ENCODE measurements around the gene ABCA8.

The ABCA8 gene

DNA sequence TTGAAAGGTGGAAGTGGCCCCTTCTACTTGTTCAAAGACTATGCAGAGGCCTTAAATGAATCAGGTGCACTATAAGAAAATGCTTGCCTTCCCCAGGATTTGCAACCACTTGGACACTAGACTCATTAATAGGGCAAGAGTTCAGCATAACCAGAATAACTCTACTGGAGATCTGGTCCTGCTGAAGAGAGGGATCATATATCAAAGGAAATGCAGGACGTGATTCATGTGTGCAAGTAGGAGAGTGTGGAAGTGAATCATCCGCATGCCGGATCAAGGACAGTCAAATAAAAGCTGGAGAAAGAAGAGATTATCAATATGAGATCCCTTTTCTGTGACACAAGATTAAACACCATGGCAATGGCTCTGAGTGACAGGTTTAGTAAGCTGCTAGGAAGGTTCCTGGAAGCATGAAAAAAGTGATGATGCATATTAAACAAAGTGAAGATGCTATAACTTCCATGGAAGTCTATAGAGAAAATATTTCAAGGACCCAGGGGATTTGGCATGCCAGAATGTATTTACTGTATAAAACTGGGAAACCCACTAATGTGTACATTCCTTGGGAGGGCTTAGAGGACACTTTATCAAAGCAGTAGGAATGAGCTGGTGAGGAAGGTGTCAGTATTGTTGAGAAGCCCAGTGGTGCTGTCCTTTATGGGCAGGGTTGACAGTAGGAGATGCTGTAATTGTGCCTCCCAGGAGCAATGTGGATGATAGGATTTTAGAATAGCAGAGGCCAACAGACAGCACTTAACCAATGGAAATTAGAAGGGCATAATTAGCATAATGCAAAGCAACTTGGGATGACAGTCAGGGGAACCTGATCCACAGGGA is 133.1 kb downstream of the ABCA8 start:
- DNase-seq = no peak

DNA sequence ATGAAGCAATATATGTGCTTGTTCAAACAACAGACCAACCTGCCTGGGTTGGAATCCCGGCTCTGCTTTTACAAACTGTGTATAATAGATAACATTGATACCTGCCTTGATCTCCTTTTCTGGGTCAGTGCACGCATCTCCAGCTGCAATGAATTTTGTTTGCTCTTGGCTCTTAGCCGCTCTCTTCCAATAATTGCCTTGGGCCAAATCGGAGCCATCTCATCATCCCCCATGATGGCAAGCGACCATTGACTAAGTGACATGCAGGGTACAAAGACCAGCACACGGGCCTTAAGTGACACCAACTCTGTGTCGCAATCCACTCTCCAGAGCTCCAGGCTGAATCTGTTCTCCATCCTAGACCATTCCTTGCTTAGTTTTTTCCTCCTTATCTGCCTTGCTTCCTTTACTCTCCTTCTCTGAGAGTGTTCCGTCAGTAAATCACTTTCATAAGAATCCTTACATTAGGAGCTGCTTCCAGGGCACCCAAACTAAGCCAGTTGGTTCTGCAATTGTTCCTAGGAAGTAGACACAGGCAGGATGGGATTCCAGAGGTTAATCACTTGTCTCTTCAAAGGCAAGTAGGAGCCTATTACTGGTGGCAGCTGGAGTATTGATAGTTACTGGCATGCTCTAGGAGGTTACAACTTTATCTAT is 134.2 kb downstream of the ABCA8 start:
- no peak for DNase-seq

DNA sequence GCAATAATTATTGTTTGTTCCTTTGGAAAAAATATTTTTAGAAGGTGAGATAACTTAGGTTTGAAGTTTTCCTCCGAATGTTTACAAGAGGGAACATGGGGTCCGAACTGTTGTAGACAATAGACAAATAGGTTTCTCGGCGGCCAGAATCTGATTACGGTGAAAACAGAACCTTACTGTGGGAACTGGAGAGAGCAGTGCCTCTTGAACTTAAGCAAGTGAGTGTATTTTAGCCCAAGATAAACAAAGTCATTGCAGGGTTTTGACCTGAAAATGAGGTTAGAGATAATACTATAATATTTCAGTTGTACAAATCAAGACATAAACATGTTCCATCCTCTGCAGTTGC is 134.7 kb downstream of the ABCA8 start:
- DNase-seq = no peak

DNA sequence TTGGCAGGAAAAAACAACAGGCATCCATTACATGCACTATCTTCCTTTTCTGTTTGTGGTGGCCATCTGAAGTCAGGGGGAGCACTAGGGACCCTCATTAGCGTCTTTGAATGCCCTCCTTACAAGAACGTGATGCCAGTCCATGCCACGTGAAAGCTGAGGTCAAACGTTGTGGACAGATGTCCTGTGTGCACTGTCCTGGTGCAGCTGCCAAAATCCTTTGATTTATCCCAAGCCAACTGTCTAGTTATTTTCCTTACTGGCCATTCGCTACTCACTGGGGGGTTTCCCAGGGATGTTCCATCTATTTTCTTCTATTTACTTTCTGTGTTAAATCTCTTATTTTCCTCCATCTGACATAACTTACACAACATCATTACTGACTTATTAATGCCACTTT is 135.7 kb downstream of the ABCA8 start:
- DNase-seq = no peak

Measured in T-helper 9 cell (primary cell).